ENCODE results near the gene CCDC47. TPM values are rescaled to one million over a fixed set of nuclear protein-coding genes. Genes with fewer than 3 reads are reported as not detected.

Gene CCDC47
- total RNA-seq, 1 experiment from 2014 or later, result 79.4 TPM

- no peaks in the 10 kb centered on the region for H3K79me1 ChIP-seq (ENCODE audit: insufficient read depth, low read depth, low read length, poor library complexity, severe bottlenecking)
- H3K14ac ChIP-seq (ENCODE audit: insufficient read depth, low read length), result no peak overlapping the region; the same call in 1 of the 2 replicates
- no peak overlapping the region for H2BK120ac ChIP-seq (ENCODE audit: low read depth, low read length, poor library complexity, severe bottlenecking)
- H2BK12ac ChIP-seq (ENCODE audit: insufficient read length, low read depth, low read length), result no peak overlapping the region
- H3K27ac Mint-ChIP-seq, result no peak overlapping the region; a peak in 1 of 7 replicates
- H3K56ac ChIP-seq (ENCODE audit: insufficient read length, low read depth, low read length), result no peak overlapping the region
- no peaks in the 10 kb centered on the region for H3K27me3 ChIP-seq (ENCODE audit: insufficient read depth, low read length)
- H3K23me2 ChIP-seq (ENCODE audit: insufficient read length, low read depth, low read length, poor library complexity, severe bottlenecking), result no peaks in the 10 kb centered on the region
- no peaks in the 10 kb centered on the region for H3K9me3 Mint-ChIP-seq
- no peak overlapping the region for H3K4ac ChIP-seq (ENCODE audit: low read depth, low read length)
- H2BK5ac ChIP-seq (ENCODE audit: insufficient read length, low read length), result no peak overlapping the region
- no peak overlapping the region for H3K18ac ChIP-seq (ENCODE audit: insufficient read length, low read depth, low read length)
- DNase-seq, result no peak
- H3T11ph ChIP-seq (ENCODE audit: low read length), result no peak overlapping the region
- no peak overlapping the region for H2AK5ac ChIP-seq (ENCODE audit: insufficient read length, low read length)
- H3K27ac ChIP-seq (ENCODE audit: insufficient read length, low read depth, low read length), result no peak overlapping the region
- H3K4me2 ChIP-seq (ENCODE audit: insufficient read depth, insufficient read length, low read length), result no peak overlapping the region
- no peak overlapping the region for H3K9ac ChIP-seq (ENCODE audit: extremely low read depth, insufficient read length, low read length)
- no peak overlapping the region for H2AFZ ChIP-seq (ENCODE audit: low read length)
- no peaks in the 10 kb centered on the region for H3K4me1 Mint-ChIP-seq
- no peaks in the 10 kb centered on the region for H3K79me2 ChIP-seq (ENCODE audit: insufficient read depth, low read length)
- no peak overlapping the region for H3K4me3 Mint-ChIP-seq
- no peak overlapping the region for H2BK20ac ChIP-seq (ENCODE audit: low read depth, low read length, poor library complexity, severe bottlenecking)
- no CpG with 5 or more reads among the region's 10 CpGs for WGBS (ENCODE audit: extremely low coverage, insufficient read length, low lambda C conversion rate)
- no peaks in the 10 kb centered on the region for H3K27me3 Mint-ChIP-seq (ENCODE audit: low read depth)
- no peaks in the 10 kb centered on the region for H4K20me1 ChIP-seq (ENCODE audit: control insufficient read depth, insufficient read depth, insufficient read length)
- no peak for TF ChIP-seq CTCF (conservative IDR thresholded peaks at IDR 0.05)
- H4K8ac ChIP-seq (replicated peaks; ENCODE audit: insufficient read length, low read depth, low read length), result no peak overlapping the region
- H3K4me1 ChIP-seq (ENCODE audit: insufficient read depth, low read length), result no peaks in the 10 kb centered on the region
- H2BK15ac ChIP-seq (ENCODE audit: low read depth, low read length), result no peak overlapping the region
- peaks cover 0 to 30% (median 28%) of the 10 kb centered on the region in 3 experiments; a peak in 5 of 7 replicates for H3K36me3 Mint-ChIP-seq (ENCODE audit: insufficient read depth in 1 of 3, low read depth in 3 of 3)
- H4K91ac ChIP-seq (ENCODE audit: insufficient read length, low read depth, low read length), result no peak overlapping the region
- no peaks in the 10 kb centered on the region for H3K9me3 ChIP-seq (ENCODE audit: control insufficient read depth, low read depth, low read length)
- no peak overlapping the region for H3K23ac ChIP-seq (ENCODE audit: insufficient read length, low read depth, low read length)
- no peak overlapping the region for H4K5ac ChIP-seq (ENCODE audit: insufficient read length, low read depth, low read length)
These were observed 58.7 kb downstream of the CCDC47 start for GRCh38 chr17:63714550-63715277.
